Heart right ventricle (tissue), 16 donors: ENCODE results near the gene PIK3R1. TPM values are rescaled to one million over a fixed set of nuclear protein-coding genes. Genes with fewer than 3 reads are reported as not detected.
A peak's percentile ranks its signal among the peaks of the same experiment; 100 is the strongest.

Experiments
- ATAC-seq, 8 donors: fragments of 200-7000 bp; cut with Tn5 transposase; one replicate each; pipeline ENCODE4 v1.9.1; 2020; ENCODE audit warnings: mild to moderate bottlenecking in 8 of 8, moderate library complexity in 8 of 8, moderate number of reproducible peaks in 1 of 8
- DNase-seq, 2 donors: peaks; one replicate each; pipeline ENCODE4 v3.0.0-alpha.2; 2020
- H3K27ac ChIP-seq, 10 donors: fragments of 200-600 bp; sonication (generic) in 2 of 10; one replicate each; pipeline versions ENCODE4 v1.5.0 to v1.8.0; 2020 to 2022; ENCODE audit warnings: mild to moderate bottlenecking in 3 of 10
- H3K27me3 ChIP-seq, 7 donors: fragments of 200-600 bp; one replicate each; pipeline ENCODE4 v1.8.0; 2021 to 2022; ENCODE audit warnings: mild to moderate bottlenecking in 2 of 7
- H3K36me3 ChIP-seq, 9 donors: fragments of 200-600 bp; sonication (generic) in 1 of 9; one replicate each; pipeline versions ENCODE4 v1.5.0 to v1.8.0; 2020 to 2022; ENCODE audit warnings: mild to moderate bottlenecking in 2 of 9
- H3K4me1 ChIP-seq, 9 donors: fragments of 200-600 bp; sonication (generic) in 1 of 9; one replicate each; pipeline versions ENCODE4 v1.5.0 to v1.8.0; 2020 to 2022; ENCODE audit warnings: mild to moderate bottlenecking in 4 of 9
- H3K4me3 ChIP-seq, 10 donors: fragments of 200-600 bp; sonication (generic) in 2 of 10; one replicate each; pipeline versions ENCODE4 v1.5.0 to v1.8.0; 2020 to 2022; ENCODE audit warnings: mild to moderate bottlenecking in 7 of 10, moderate library complexity in 2 of 10
- H3K9me3 ChIP-seq, 11 donors: fragments of 200-600 bp in 10 of 11; sonication (generic) in 2 of 11; one replicate each; pipeline versions ENCODE4 v1.5.0 to v1.8.0; 2013 to 2022; ENCODE audit warnings: mild to moderate bottlenecking in 2 of 11, control low read depth in 1 of 11, moderate library complexity in 1 of 11
- WGBS, 2 donors: extraction: QIAGEN DNeasy Blood & Tissue Kit; methylation state at CpG; one replicate each; pipeline ENCODE4 v1.1.7; 2013; ENCODE audit warnings: inconsistent platforms in 1 of 2; 5-methylcytosine and 5-hydroxymethylcytosine counted together
- intact Hi-C, 10 donors: fragments of 100-400 bp; cut with DNase I; formaldehyde crosslinking; loops; one replicate each; pipeline versions ENCODE4 v1.11.1 to v1.14.2; 2022
- polyA plus RNA-seq, 2 donors: library from polyadenylated mRNA; stranded (reverse); fragments of 200-250 nt; gene quantifications; one replicate each; pipeline ENCODE4 v1.2.3, GENCODE V29; 2013
- total RNA-seq, 10 donors: library from RNA; stranded (reverse); fragmentation: NEBNext Ultra II Directional in 3 of 10; extraction: Animal tissue kit (Norgen Biotek cat#: 25700) in 3 of 10; gene quantifications; one replicate each; pipeline versions ENCODE4 v1.2.1 to v1.2.4, GENCODE V29; 2021 to 2023
- TF ChIP-seq, protein P1 (sequence below), 9 donors: fragments of 200-600 bp; sonication (generic) in 2 of 9; IDR thresholded peaks; one replicate each; pipeline versions ENCODE4 v1.5.0 to v1.8.0; 2021 to 2022; ENCODE audit warnings: antibody characterized with exemption in 9 of 9, mild to moderate bottlenecking in 5 of 9, moderate library complexity in 1 of 9
- donor health status: Arrhythmogenic right ventricular cardiomyopathy.
- donor health status: ischemic (EF 13 %, LVEDD 7.1; RV severe dilation, severe dysfunction).
- donor health status: healthy with polysubstance abuse.
- donor health status: DM: no; HTN: yes; CAD: no.
- donor health status: DM: no; HTN: no; CAD: no.
- donor health status: ischemic (EF 25% LVEDD 6.9; RV normal size, moderate dysfunction).
- donor health status: ischemic (EF 25% LVEDD 5.7; RV mildly dilated, moderate dysfunction).
- donor health status: healthy.
- donor health status: DM: yes; HTN: yes; CAD: no.
- donor health status: Ischemic cardiomyopathy.
- donor health status: ischemic (EF 35%, LVEDD 5.7; RV mildly dilated, moderate dysfunction).
- donor health status: nonischemic (EF 11% LVEDD 7.7; RV severe dilation, severe dysfunction).
- donor health status: DM: yes; HTN: yes; CAD: no.
- donor health status: PGD.
- donor health status: ischemic (EF 29% LVEDD 5.4; RV normal size, mild dysfunction).
- donor health status: nonischemic (EF 23%, LVEDD 6.1; RV moderate dilation, normal function).

PIK3R1 gene
- total and polyA plus RNA-seq, 12 donors: 12.2 to 269 (median 125) TPM

DNA sequence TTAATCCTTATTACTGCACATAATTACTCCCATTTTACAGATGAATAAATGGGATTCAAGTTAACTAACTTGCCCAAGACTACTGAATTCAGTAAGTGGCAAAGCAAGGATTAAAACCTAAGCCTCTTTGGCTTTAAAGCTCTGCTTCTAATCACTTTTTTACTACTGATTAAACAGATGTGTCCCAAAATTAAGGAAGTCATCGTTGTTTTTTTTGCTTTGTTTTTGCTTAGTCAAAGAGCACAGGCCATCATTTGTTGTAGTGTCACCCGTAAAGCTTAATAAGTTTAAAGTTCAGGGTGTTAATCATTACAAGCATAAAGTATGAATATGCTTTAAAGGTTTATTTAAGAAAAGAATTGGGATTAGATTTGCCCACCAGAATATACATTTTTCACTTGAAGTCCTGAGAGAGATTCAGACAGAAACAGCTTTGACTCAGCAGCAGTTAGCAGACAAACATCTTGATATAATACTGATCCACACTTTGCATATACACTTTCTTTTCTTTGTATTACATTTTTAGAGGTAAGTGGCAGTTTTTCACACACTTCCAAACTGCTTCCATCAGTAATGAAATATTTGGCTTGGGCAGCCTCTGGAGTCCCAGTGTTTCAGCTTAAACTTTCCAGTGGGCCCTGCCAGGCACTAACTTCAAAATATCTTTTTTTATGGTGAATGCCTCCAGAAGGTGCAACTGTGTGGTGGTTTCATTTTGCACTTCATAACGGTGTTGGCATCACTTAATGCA is 52.7 kb downstream of the PIK3R1 start:
- 41 to 53% methylated on average over 3 of the region's 3 CpGs for WGBS, 2 donors
- no peaks in the 10 kb centered on the region for H3K27me3 ChIP-seq
- peaks cover 0 to 2% (median 0%) of the 10 kb centered on the region in 9 donors for H3K36me3 ChIP-seq
- H3K4me1 ChIP-seq: peaks cover 21 to 100% (median 99%) of the 10 kb centered on the region in 9 donors
- TF ChIP-seq, protein P1, sequence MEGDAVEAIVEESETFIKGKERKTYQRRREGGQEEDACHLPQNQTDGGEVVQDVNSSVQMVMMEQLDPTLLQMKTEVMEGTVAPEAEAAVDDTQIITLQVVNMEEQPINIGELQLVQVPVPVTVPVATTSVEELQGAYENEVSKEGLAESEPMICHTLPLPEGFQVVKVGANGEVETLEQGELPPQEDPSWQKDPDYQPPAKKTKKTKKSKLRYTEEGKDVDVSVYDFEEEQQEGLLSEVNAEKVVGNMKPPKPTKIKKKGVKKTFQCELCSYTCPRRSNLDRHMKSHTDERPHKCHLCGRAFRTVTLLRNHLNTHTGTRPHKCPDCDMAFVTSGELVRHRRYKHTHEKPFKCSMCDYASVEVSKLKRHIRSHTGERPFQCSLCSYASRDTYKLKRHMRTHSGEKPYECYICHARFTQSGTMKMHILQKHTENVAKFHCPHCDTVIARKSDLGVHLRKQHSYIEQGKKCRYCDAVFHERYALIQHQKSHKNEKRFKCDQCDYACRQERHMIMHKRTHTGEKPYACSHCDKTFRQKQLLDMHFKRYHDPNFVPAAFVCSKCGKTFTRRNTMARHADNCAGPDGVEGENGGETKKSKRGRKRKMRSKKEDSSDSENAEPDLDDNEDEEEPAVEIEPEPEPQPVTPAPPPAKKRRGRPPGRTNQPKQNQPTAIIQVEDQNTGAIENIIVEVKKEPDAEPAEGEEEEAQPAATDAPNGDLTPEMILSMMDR (IDR thresholded peaks at IDR 0.05): no peak
- no peak overlapping the region for H3K4me3 ChIP-seq
- DNase-seq (no peak), ATAC-seq (no peak)
- H3K9me3 ChIP-seq: no peaks in the 10 kb centered on the region
- intact Hi-C loops: loop anchor here in 5 of 10 donors (5.0 to 10.0 kb wide), 4 partner anchors 623 to 1026 kb away; no protein-coding TSS in a partner anchor
- peak overlapping the region in 9 of 10 donors; percentile 11 to 92 (median 85) for H3K27ac ChIP-seq

DNA sequence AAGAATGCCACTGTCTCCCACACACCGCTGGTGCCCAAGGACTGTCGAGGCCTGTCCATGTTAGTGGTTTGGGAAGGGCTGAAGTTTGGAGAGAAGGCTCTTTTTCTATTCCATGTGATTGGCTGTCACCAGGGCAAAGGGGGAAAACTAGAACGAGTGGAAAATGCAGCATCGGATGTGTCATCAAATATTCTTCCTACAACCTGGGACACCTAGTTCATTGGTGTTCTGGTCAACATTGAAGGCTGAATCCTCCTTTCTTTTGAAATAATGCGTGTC is 53.2 kb downstream of the PIK3R1 start:
- Histone ChIP-seq H3K27ac (peak overlapping the region in 8 of 10 donors; percentile 42 to 92 (median 86)), H3K4me3 (no peak overlapping the region), H3K36me3 (peaks cover 0 to 7% (median 0%) of the 10 kb centered on the region in 9 donors), H3K27me3 (no peaks in the 10 kb centered on the region), H3K4me1 (peaks cover 21 to 100% (median 99%) of the 10 kb centered on the region in 9 donors), H3K9me3 (no peaks in the 10 kb centered on the region)
- intact Hi-C loops: loop anchor here in 5 of 10 donors (5.0 to 10.0 kb wide), 4 partner anchors 624 to 1026 kb away; no protein-coding TSS in a partner anchor
- ATAC-seq (no peak), DNase-seq (no peak)
- TF ChIP-seq, protein P1 (IDR thresholded peaks at IDR 0.05): no peak
- WGBS, 2 donors: 63 to 71% methylated on average over 5 of the region's 5 CpGs

DNA sequence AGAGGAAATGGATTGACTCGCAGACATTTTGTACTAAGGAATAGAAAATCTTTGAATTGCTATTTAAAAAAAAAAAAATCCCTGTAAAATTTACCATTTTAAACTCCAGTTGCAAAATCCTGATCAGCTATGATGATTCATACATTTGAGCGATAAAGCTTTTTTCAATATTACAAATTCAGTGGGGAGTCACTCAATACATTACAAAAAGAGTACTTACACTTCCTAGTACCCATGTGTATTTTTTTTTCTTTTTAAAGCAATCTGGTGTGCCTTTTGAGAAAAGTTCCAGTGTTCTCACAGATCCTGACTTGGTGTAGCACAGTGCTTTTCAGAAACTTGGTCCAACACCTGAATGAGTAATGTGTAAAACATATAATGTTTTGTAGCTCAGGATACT is 54.3 kb downstream of the PIK3R1 start:
- intact Hi-C loops: loop anchor here in 6 of 10 donors (5.0 to 10.0 kb wide), 5 partner anchors 578 to 1028 kb away; no protein-coding TSS in a partner anchor
- TF ChIP-seq, protein P1 (IDR thresholded peaks at IDR 0.05): no peak
- ATAC-seq (no peak), DNase-seq (no peak)
- Histone ChIP-seq H3K36me3 (peaks cover 0 to 17% (median 7%) of the 10 kb centered on the region in 9 donors), H3K9me3 (no peaks in the 10 kb centered on the region), H3K27me3 (no peaks in the 10 kb centered on the region), H3K4me1 (peaks cover 24 to 100% (median 99%) of the 10 kb centered on the region in 9 donors), H3K4me3 (no peak overlapping the region), H3K27ac (peak overlapping the region in 8 of 10 donors; percentile 1 to 92 (median 80))
- WGBS, 2 donors: 87% methylated on average over 2 of the region's 2 CpGs

DNA sequence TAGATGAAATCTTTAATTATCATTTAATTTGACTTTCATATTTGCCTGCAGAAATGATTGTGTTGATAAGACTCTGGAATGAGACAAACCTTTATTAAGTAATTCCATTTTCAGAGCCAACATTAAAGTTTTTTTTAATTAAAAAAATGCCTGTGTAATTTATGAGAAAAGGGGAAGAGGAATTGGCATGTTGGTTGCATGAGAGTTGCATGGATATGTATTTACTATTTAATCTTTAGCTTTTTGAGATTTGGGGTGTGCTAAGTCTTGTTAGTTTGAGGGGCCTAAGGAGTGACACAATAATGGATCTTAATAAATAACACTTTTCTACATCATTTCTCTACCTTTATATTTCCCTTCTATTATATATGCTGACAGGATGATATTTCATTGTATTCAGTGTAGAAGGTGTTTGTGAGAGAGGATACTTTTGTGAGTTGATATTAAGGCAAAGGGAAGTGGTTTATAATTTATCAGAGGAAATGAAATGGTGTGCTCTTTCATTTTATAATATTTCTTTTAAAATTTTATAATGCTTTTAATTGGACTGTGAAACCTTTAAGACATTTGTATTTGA is 54.9 kb downstream of the PIK3R1 start:
- no peak for ATAC-seq

More for the DNA sequence above, 54.9 kb downstream of the PIK3R1 start:
- Histone ChIP-seq H3K27ac (peak overlapping the region in 7 of 10 donors; percentile 32 to 92 (median 85)), H3K4me3 (no peak overlapping the region), H3K9me3 (no peaks in the 10 kb centered on the region), H3K27me3 (no peaks in the 10 kb centered on the region), H3K36me3 (peaks cover 0 to 24% (median 11%) of the 10 kb centered on the region in 9 donors), H3K4me1 (peaks cover 19 to 99% (median 96%) of the 10 kb centered on the region in 9 donors)
- DNase-seq: no peak
- intact Hi-C loops: loop anchor here in 2 of 10 donors (5.0 kb wide), 2 partner anchors 578 to 1023 kb away; no protein-coding TSS in a partner anchor
- TF ChIP-seq, protein P1 (IDR thresholded peaks at IDR 0.05): no peak
